Lower lobe of right lung (tissue), 2 donors: ENCODE measurements around the gene CELF1. TPM values are rescaled to one million over a fixed set of nuclear protein-coding genes. Genes with fewer than 3 reads are reported as not detected.
A peak's percentile ranks its signal among the peaks of the same experiment; 100 is the strongest.

ENCODE experiments used
- ATAC-seq, 2 donors: fragments of 200-7000 bp; cut with Tn5 transposase; one replicate each; pipeline ENCODE4 v1.9.1; 2020 to 2022; ENCODE audit warnings: mild to moderate bottlenecking in 2 of 2, moderate library complexity in 2 of 2
- DNase-seq: peaks from one replicate; pipeline ENCODE4 v3.0.0-alpha.2; 2020
- H3K27ac ChIP-seq: fragments of 200-600 bp; one replicate; pipeline ENCODE4 v1.8.0; 2022
- H3K27me3 ChIP-seq: fragments of 200-600 bp; one replicate; pipeline ENCODE4 v1.8.0; 2022; ENCODE audit warnings: low read depth
- H3K36me3 ChIP-seq: fragments of 200-600 bp; one replicate; pipeline ENCODE4 v1.8.0; 2022; ENCODE audit warnings: mild to moderate bottlenecking
- H3K4me1 ChIP-seq: fragments of 200-600 bp; one replicate; pipeline ENCODE4 v1.8.0; 2022
- H3K4me3 ChIP-seq: fragments of 200-600 bp; one replicate; pipeline ENCODE4 v1.8.0; 2022; ENCODE audit warnings: mild to moderate bottlenecking
- H3K9me3 ChIP-seq: fragments of 200-600 bp; one replicate; pipeline ENCODE4 v1.8.0; 2022
- intact Hi-C: fragments of 100-400 bp; cut with DNase I; formaldehyde crosslinking; loops from one replicate; pipeline ENCODE4 v1.11.0; 2022
- total RNA-seq: library from RNA; stranded (reverse); fragmentation: NEBNext Ultra II Directional; extraction: Animal tissue kit (Norgen Biotek cat#: 25700); gene quantifications from one replicate; pipeline ENCODE4 v1.2.1, GENCODE V29; 2021
- TF ChIP-seq, protein P1 (sequence below): fragments of 200-600 bp; IDR thresholded peaks from one replicate; pipeline ENCODE4 v1.8.0; 2022; ENCODE audit warnings: antibody characterized with exemption, mild to moderate bottlenecking
- donor health status: DM: no; HTN: yes; CAD: no; lungs with severe emphysema.

CELF1 gene
- total RNA-seq, 1 donor from 2014 or later, result 105 TPM

DNA sequence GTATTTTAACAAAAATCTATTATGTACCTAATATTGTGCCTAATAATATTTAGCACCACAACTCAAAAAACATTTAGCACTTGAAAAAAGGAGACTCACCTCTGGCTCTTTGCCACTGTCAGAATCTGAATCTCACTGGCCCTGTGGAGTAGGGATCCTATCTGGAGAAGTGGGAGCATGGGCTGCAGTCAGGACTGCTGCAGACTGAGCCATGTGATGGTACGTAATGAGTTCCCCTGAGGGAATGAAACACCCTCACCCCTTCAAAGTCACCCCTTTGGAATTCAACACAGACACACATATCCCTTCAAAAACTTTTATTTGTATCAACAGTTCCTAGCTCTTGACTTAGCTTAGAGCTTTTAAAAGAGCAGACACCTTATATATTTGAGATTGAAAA is 19.0 kb upstream of the CELF1 start:
- ATAC-seq (no peak), DNase-seq (no peak)
- Histone ChIP-seq H3K27ac (no peak overlapping the region), H3K4me1 (peaks cover 24% of the 10 kb centered on the region), H3K36me3 (peaks cover 83% of the 10 kb centered on the region), H3K27me3 (no peaks in the 10 kb centered on the region), H3K4me3 (no peak overlapping the region), H3K9me3 (no peaks in the 10 kb centered on the region)
- TF ChIP-seq, protein P1, sequence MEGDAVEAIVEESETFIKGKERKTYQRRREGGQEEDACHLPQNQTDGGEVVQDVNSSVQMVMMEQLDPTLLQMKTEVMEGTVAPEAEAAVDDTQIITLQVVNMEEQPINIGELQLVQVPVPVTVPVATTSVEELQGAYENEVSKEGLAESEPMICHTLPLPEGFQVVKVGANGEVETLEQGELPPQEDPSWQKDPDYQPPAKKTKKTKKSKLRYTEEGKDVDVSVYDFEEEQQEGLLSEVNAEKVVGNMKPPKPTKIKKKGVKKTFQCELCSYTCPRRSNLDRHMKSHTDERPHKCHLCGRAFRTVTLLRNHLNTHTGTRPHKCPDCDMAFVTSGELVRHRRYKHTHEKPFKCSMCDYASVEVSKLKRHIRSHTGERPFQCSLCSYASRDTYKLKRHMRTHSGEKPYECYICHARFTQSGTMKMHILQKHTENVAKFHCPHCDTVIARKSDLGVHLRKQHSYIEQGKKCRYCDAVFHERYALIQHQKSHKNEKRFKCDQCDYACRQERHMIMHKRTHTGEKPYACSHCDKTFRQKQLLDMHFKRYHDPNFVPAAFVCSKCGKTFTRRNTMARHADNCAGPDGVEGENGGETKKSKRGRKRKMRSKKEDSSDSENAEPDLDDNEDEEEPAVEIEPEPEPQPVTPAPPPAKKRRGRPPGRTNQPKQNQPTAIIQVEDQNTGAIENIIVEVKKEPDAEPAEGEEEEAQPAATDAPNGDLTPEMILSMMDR, result no peak
- intact Hi-C loops, result no loop called here

- Histone ChIP-seq H3K9me3 (no peaks in the 10 kb centered on the region), H3K4me1 (peaks cover 27% of the 10 kb centered on the region), H3K36me3 (peaks cover 78% of the 10 kb centered on the region), H3K27me3 (no peaks in the 10 kb centered on the region), H3K4me3 (no peak overlapping the region), H3K27ac (peak overlapping the region; percentile 0)
- TF ChIP-seq, protein P1, result no peak
- intact Hi-C loops, result no loop called here
- ATAC-seq (peak in 1 of 2 donors; percentile 10), DNase-seq (no peak)
Measured at GRCh38 chr11:47571357-47571729, 18.4 kb upstream of the CELF1 start.

DNA sequence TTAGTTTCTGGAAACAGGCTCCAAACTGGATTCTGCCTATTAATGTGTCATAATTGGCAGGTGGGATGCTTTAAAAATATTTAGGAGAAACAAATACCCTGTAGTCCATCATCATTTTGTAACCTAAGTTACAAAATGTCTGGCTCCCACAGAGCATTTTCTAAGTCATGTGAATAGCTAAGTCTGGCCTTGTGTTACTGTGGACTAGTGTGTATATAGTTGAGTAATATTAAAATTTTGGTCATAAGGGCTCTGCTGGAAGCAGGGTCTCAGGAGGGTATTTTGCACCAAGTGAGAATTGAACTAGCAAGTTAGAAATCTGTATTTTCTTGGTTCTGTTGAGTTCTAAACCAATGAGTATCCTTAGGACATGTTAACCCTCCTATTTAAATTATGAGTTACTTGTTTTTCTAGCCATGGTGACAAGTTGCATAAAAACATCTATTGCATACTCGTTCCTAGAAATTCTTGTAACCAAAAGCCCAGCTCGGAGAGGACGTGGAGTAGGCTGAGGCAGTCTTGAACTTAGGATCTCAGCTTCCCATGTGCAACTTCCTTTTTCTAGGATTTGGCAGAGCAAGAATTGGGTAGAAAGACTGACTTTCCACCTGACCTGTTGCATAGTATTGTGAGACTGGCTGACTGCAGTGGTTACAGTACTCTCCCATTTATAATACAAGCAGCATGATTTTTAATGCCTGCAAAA is 17.9 kb upstream of the CELF1 start:
- Histone ChIP-seq H3K27ac (peak overlapping the region; percentile 0), H3K4me1 (peaks cover 32% of the 10 kb centered on the region), H3K27me3 (no peaks in the 10 kb centered on the region), H3K9me3 (no peaks in the 10 kb centered on the region), H3K4me3 (no peak overlapping the region), H3K36me3 (peaks cover 74% of the 10 kb centered on the region)
- intact Hi-C loops, result no loop called here
- peak; percentile 65 to 68 for ATAC-seq
- no peak for DNase-seq
- TF ChIP-seq, protein P1, result no peak

- DNase-seq (no peak), ATAC-seq (no peak)
- Histone ChIP-seq H3K9me3 (no peaks in the 10 kb centered on the region), H3K27ac (no peak overlapping the region), H3K4me3 (no peak overlapping the region), H3K27me3 (no peaks in the 10 kb centered on the region), H3K36me3 (peaks cover 62% of the 10 kb centered on the region), H3K4me1 (peaks cover 37% of the 10 kb centered on the region)
- intact Hi-C loops, result no loop called here
- TF ChIP-seq, protein P1, result no peak
Measured at GRCh38 chr11:47569646-47570045, 16.7 kb upstream of the CELF1 start.

GRCh38 chr11:47566149-47566698 is 13.3 kb upstream of the CELF1 start:
- peak; percentile 39 to 58 for ATAC-seq
- H3K9me3 ChIP-seq, result no peaks in the 10 kb centered on the region
- TF ChIP-seq, protein P1, result no peak
- peaks cover 26% of the 10 kb centered on the region for H3K4me1 ChIP-seq
- H3K36me3 ChIP-seq, result peaks cover 28% of the 10 kb centered on the region
- intact Hi-C loops, result no loop called here
- H3K4me3 ChIP-seq, result peak overlapping the region; percentile 97
- H3K27ac ChIP-seq, result peak overlapping the region; percentile 88
- peak; percentile 58 for DNase-seq
- H3K27me3 ChIP-seq, result no peaks in the 10 kb centered on the region
